ENCODE data around the gene KCNC1. TPM values are rescaled to one million over a fixed set of nuclear protein-coding genes. Genes with fewer than 3 reads are reported as not detected.

The KCNC1 gene
- total and polyA plus RNA-seq, 9 of the 15 experiments (the other 6 are each of a cell fraction or from before 2014, with no cell fraction given), result 0.05 to 0.08 TPM; not detected in 7

GRCh38 chr11:17827006-17827405 lies 92.4 kb downstream of the KCNC1 start:
- no peak for FAIRE-seq
- WGBS (ENCODE audit: insufficient coverage, low coverage, missing lambda C conversion rate), result 52% methylated on average over 5 of the region's 5 CpGs
- Histone ChIP-seq H3K27me3 (ENCODE audit: control insufficient read depth in 2 of 2, insufficient read depth in 2 of 2, low read length in 2 of 2) (peaks cover 3 to 5% of the 10 kb centered on the region in 2 experiments; a peak in 1 of 5 replicates), H3K36me3 (ENCODE audit: control insufficient read depth, insufficient read depth, low read length) (no peaks in the 10 kb centered on the region), H4K20me1 (replicated peaks; ENCODE audit: control insufficient read depth, insufficient read depth, low read length) (no peaks in the 10 kb centered on the region; the same call in 1 of the 2 replicates), H3K4me3 (no peak overlapping the region), H3K9me3 (replicated peaks; ENCODE audit: control insufficient read depth, insufficient read depth, low read depth, low read length) (no peaks in the 10 kb centered on the region), H3K9ac (ENCODE audit: insufficient read depth in 1 of 2, low read depth in 2 of 2, low read length in 2 of 2) (no peak overlapping the region), H3K4me1 (replicated peaks in 1 of 2; ENCODE audit: control insufficient read depth in 2 of 2, insufficient read depth in 2 of 2, low read length in 2 of 2) (0 out of 5 replicates have a peak, but pooled peaks cover 0 to 4% of the 10 kb centered on the region in 2 experiments), H3K9me1 (ENCODE audit: control insufficient read depth, insufficient read depth, low read length) (no peaks in the 10 kb centered on the region), H2AFZ (ENCODE audit: low read depth, low read length) (no peak overlapping the region), H3K79me2 (ENCODE audit: control insufficient read depth, insufficient read depth, low read length) (no peaks in the 10 kb centered on the region), H3K27ac (ENCODE audit: extremely low read depth, low read depth, low read length) (no peak overlapping the region), H3K4me2 (ENCODE audit: insufficient read depth, low read length) (no peak overlapping the region)
- BruUV-seq (replicated peaks), result no TSS peak
- no peak for ATAC-seq
- no peak for DNase-seq (ENCODE audit: extremely low read depth in 1 of 4, low spot score in 3 of 4)
- in situ Hi-C loops (cut with MboI), result no loop called here
- intact Hi-C loops (cut with micrococcal nuclease), result no loop called here
- ChIA-PET CTCF (ENCODE audit: low intra/inter-chr PET ratio) (no interaction called here), POLR2A (interaction anchor here (1.2 kb wide), 1 partner anchor 39 kb away, joined by 4 read pairs; no protein-coding TSS in a partner anchor)
- TF ChIP-seq RAD21 (CRISPR knock-in tag; conservative IDR thresholded peaks at IDR 0.05 in 1 of 2, IDR thresholded peaks at IDR 0.05 in 1 of 2) (peak in 1 of 2 experiments; percentile 13; a peak in 1 of 4 replicates), UBTF (IDR thresholded peaks at IDR 0.05; ENCODE audit: borderline replicate concordance in 1 of 2, low read depth in 2 of 2, low read length in 2 of 2) (no peak), IRF2 (CRISPR knock-in tag; IDR thresholded peaks at IDR 0.05) (no peak), ZEB2 (IDR thresholded peaks at IDR 0.05) (no peak), BMI1 (IDR thresholded peaks at IDR 0.05; ENCODE audit: low read length) (no peak)
- TF ChIP-seq, protein P1, sequence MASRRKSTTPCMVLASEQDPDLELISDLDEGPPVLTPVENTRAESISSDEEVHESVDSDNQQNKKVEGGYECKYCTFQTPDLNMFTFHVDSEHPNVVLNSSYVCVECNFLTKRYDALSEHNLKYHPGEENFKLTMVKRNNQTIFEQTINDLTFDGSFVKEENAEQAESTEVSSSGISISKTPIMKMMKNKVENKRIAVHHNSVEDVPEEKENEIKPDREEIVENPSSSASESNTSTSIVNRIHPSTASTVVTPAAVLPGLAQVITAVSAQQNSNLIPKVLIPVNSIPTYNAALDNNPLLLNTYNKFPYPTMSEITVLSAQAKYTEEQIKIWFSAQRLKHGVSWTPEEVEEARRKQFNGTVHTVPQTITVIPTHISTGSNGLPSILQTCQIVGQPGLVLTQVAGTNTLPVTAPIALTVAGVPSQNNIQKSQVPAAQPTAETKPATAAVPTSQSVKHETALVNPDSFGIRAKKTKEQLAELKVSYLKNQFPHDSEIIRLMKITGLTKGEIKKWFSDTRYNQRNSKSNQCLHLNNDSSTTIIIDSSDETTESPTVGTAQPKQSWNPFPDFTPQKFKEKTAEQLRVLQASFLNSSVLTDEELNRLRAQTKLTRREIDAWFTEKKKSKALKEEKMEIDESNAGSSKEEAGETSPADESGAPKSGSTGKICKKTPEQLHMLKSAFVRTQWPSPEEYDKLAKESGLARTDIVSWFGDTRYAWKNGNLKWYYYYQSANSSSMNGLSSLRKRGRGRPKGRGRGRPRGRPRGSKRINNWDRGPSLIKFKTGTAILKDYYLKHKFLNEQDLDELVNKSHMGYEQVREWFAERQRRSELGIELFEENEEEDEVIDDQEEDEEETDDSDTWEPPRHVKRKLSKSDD (conservative IDR thresholded peaks at IDR 0.05; ENCODE audit: low read length), result no peak
- TF ChIP-seq, protein P2, sequence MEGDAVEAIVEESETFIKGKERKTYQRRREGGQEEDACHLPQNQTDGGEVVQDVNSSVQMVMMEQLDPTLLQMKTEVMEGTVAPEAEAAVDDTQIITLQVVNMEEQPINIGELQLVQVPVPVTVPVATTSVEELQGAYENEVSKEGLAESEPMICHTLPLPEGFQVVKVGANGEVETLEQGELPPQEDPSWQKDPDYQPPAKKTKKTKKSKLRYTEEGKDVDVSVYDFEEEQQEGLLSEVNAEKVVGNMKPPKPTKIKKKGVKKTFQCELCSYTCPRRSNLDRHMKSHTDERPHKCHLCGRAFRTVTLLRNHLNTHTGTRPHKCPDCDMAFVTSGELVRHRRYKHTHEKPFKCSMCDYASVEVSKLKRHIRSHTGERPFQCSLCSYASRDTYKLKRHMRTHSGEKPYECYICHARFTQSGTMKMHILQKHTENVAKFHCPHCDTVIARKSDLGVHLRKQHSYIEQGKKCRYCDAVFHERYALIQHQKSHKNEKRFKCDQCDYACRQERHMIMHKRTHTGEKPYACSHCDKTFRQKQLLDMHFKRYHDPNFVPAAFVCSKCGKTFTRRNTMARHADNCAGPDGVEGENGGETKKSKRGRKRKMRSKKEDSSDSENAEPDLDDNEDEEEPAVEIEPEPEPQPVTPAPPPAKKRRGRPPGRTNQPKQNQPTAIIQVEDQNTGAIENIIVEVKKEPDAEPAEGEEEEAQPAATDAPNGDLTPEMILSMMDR (IDR thresholded peaks at IDR 0.05 in 2 of 3, conservative IDR thresholded peaks at IDR 0.05 in 1 of 3; ENCODE audit: insufficient read depth in 2 of 3, low read depth in 1 of 3, low read length in 3 of 3), result peak in 2 of 3 experiments; percentile 13 to 27; a peak in 1 of 6 replicates

Measured in K562 (cell line).